ENCODE measurements around the gene SERTAD4.

SERTAD4 gene

DNA sequence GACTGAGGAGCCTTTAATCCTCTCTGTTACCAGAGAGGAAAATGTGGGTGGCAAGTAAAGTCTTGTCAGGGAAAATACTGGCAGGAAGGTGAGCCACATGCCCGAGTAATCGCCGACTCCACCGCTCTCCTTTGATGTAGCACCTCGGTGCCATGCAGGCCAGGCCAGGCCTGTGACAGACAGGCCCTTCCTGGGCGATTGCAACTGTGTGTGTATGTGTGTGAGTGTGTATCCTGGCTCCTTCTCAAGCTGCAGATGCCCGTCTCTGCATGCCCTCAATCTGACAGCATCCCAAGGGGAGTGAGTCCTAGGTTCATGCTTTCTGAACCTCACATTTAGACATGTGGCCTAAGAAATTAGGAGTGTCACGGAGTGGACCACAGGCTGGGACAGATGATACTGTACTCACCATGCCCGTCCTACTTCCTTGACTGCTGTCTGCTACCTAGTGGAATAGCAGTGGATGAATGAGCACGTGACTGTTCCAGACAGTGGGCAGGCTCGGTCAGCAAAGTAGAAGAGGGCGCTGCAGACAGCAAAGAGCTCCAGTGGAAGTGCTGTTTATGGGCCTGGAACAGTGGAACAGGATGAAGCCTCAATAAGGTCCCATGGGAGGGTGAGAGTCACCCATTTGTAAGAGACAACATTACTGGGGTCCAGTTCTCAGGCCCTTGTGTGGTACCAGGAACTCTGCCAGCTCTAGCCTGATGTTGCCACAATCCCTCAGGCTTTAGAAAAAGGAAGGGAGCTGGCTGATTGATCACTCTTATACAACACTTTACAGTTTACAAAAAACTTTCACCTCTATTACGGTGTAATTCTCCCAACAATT, 25.3 kb downstream of the SERTAD4 start:
- no peak for DNase-seq (ENCODE audit: extremely low read depth, low read depth)
- TF ChIP-seq, protein P1, sequence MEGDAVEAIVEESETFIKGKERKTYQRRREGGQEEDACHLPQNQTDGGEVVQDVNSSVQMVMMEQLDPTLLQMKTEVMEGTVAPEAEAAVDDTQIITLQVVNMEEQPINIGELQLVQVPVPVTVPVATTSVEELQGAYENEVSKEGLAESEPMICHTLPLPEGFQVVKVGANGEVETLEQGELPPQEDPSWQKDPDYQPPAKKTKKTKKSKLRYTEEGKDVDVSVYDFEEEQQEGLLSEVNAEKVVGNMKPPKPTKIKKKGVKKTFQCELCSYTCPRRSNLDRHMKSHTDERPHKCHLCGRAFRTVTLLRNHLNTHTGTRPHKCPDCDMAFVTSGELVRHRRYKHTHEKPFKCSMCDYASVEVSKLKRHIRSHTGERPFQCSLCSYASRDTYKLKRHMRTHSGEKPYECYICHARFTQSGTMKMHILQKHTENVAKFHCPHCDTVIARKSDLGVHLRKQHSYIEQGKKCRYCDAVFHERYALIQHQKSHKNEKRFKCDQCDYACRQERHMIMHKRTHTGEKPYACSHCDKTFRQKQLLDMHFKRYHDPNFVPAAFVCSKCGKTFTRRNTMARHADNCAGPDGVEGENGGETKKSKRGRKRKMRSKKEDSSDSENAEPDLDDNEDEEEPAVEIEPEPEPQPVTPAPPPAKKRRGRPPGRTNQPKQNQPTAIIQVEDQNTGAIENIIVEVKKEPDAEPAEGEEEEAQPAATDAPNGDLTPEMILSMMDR (IDR thresholded peaks at IDR 0.05; ENCODE audit: low read depth, low read length, missing control alignments) = no peak
- no peak overlapping the region for H3K4me3 ChIP-seq (replicated peaks; ENCODE audit: low read depth, low read length)

DNA sequence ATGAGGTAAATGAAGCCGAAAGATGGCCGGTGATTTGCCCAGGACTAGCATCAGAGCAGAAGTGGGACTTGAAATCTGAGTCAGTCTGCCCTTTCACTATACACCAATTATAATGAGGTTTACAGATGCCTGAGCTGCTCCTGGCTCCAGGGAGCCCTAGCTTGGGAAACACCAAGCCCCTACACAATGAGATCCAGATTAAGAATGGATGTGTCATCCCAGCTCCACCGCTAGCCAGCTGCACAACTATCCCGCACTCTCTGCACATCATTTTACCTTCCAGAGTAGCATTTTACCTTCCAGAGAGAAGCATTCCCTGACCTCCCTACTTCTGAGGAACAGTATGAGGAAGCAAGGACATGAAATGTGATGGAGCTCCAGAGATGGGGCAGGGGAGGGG, 27.0 kb downstream of the SERTAD4 start:
- TF ChIP-seq, protein P1 (IDR thresholded peaks at IDR 0.05; ENCODE audit: low read depth, low read length, missing control alignments) = no peak
- peak; percentile 93 for DNase-seq (ENCODE audit: extremely low read depth, low read depth)
- H3K4me3 ChIP-seq (replicated peaks; ENCODE audit: low read depth, low read length) = no peak overlapping the region

DNA sequence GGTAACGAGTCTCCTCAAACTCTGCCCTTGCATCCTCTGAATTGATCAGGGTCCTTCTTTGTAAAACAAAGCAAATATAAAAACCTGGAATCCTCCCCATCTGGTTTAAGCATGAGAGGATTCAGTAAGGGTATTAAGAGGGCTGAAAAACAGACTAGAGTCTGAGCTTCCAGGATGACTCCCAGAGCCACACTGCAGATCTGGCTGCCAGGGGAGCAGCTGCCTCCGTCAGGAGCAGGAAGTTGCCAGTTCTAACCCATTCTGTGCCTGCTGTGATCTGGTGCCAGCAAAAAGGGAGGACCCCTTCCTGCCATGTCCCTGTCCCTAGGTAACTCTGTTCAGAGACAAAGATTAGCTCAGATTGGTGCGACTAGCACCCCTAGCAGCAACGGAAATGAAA, 27.5 kb downstream of the SERTAD4 start:
- no peak overlapping the region for H3K4me3 ChIP-seq (replicated peaks; ENCODE audit: low read depth, low read length)
- DNase-seq (ENCODE audit: extremely low read depth, low read depth) = no peak
- TF ChIP-seq, protein P1 (IDR thresholded peaks at IDR 0.05; ENCODE audit: low read depth, low read length, missing control alignments) = no peak

DNA sequence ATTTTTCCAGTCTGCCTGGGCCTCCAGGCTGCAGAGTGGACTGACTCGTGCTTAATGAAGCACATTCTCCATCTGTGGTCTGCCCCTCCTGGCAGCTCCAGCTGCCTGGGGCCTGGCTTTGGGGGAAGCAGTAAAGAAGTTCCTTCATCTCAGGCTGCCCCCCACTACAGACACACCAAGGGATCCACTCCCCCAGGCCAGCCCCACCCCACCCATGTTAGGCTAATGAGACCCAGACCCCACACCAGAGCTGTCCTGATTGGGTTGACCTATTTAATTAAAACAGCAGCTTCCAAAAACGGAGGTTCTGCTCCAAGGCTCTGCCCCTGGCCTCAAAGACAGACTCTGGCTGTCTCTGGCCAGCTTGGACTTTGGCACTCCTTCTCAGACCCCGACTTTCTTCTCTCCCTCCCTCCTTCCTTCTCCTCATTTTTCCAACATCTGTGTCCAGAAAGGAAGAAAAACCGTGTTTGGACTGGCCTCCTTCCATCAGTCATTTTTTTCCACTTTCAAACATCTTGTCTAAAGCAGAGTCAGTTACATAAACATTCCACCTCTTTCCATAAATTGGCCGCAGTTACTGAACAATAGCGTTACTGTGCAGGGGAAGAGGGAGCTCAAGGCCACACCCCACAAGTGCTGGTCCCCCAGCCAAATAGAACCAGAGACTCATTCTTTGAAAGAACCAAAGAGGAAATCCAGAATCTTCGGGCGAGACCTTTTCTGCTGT, 29.7 kb downstream of the SERTAD4 start:
- no peak overlapping the region for H3K4me3 ChIP-seq (replicated peaks; ENCODE audit: low read depth, low read length)
- TF ChIP-seq, protein P1 (IDR thresholded peaks at IDR 0.05; ENCODE audit: low read depth, low read length, missing control alignments) = no peak
- DNase-seq (ENCODE audit: extremely low read depth, low read depth) = peak; percentile 94

DNA sequence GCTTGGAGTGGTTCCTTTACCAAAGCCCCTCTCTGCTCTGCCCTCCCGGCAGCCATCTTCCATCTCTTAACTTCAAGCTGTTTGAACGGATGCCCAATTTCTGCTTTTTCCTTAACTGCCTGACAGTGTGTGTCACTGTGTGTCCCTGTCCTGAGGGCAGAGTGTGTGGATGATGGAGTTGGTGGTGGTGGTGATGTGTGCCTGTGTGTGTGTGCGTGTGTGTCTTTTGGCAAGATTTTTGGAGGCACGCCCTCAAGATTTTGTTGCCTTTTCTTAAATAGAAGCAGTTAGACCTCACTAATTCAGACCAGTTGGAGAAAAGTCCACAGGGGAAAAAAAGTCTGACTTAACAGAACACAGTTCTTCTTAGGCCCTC, 30.3 kb downstream of the SERTAD4 start:
- DNase-seq (ENCODE audit: extremely low read depth, low read depth) = no peak
- no peak overlapping the region for H3K4me3 ChIP-seq (replicated peaks; ENCODE audit: low read depth, low read length)
- TF ChIP-seq, protein P1 (IDR thresholded peaks at IDR 0.05; ENCODE audit: low read depth, low read length, missing control alignments) = no peak

DNA sequence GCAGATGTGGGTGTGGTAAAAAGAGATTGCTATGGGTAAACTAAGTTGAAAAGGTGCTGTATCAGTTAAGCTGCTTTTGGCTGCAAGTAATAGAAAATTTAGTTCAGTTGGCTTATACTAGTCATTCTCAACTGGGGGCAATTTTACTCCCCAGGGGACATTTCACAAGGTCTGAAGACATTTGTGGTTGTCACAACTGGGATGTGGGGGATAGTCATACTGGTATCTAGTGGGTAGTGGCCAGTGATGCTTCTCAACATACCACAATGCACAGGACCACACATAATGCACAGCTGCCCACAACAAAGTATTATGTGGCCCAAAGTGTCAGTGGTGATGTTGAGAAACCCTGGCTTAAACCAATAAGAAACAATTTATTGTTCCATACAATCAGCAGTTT, 31.4 kb downstream of the SERTAD4 start:
- TF ChIP-seq, protein P1 (IDR thresholded peaks at IDR 0.05; ENCODE audit: low read depth, low read length, missing control alignments) = no peak
- no peak for DNase-seq (ENCODE audit: extremely low read depth, low read depth)
- no peak overlapping the region for H3K4me3 ChIP-seq (replicated peaks; ENCODE audit: low read depth, low read length)
